Fibroblast of lung (primary cell): ENCODE data around the gene MEIOSIN.

Experiments
- CTCF ChIP-seq, 2 donors: IDR thresholded peaks in 1 of 2; conservative IDR thresholded peaks in 1 of 2; 1 replicate in 1 of 2; 2 replicates in 1 of 2; pipeline ENCODE4 v1.5.1; 2011 to 2012; ENCODE audit warnings: low read length in 2 of 2, control low read depth in 1 of 2, inconsistent platforms in 1 of 2, low read depth in 1 of 2, mild to moderate bottlenecking in 1 of 2
- EZH2 ChIP-seq: IDR thresholded peaks from 2 replicates; pipeline ENCODE4 v1.5.1; 2012; ENCODE audit warnings: low read length, control low read depth, mild to moderate bottlenecking; ENCODE audit errors: missing control alignments

- no peak for TF ChIP-seq CTCF (conservative IDR thresholded peaks at IDR 0.05 in 1 of 2, IDR thresholded peaks at IDR 0.05 in 1 of 2; ENCODE audit: low read depth in 1 of 2, low read length in 2 of 2)
- TF ChIP-seq EZH2: no peak
Measured at GRCh38 chr19:45710356-45711130, 22.7 kb upstream of the MEIOSIN start.
